ENCODE data around the gene PALD1. TPM values are rescaled to one million over a fixed set of nuclear protein-coding genes. Genes with fewer than 3 reads are reported as not detected.
A peak's percentile ranks its signal among the peaks of the same experiment; 100 is the strongest.

Gene PALD1
- total RNA-seq (10 to 100 TPM; 10.7 to 11.5 TPM), polyA plus RNA-seq (1 to 10 TPM; 3.9 to 5.7 TPM)
- long read RNA-seq, donor 1, full-length matches to known transcripts, result 1 of 26 reads
- long read RNA-seq, donor 1, partial matches to known transcripts, result 15 of 26 reads
- long read RNA-seq, donor 1, other reads (novel, unspliced or antisense), result 10 of 26 reads
- long read RNA-seq, donor 2, full-length matches to known transcripts, result 4 of 17 reads
- long read RNA-seq, donor 2, partial matches to known transcripts, result 6 of 17 reads
- long read RNA-seq, donor 2, other reads (novel, unspliced or antisense), result 7 of 17 reads

DNA sequence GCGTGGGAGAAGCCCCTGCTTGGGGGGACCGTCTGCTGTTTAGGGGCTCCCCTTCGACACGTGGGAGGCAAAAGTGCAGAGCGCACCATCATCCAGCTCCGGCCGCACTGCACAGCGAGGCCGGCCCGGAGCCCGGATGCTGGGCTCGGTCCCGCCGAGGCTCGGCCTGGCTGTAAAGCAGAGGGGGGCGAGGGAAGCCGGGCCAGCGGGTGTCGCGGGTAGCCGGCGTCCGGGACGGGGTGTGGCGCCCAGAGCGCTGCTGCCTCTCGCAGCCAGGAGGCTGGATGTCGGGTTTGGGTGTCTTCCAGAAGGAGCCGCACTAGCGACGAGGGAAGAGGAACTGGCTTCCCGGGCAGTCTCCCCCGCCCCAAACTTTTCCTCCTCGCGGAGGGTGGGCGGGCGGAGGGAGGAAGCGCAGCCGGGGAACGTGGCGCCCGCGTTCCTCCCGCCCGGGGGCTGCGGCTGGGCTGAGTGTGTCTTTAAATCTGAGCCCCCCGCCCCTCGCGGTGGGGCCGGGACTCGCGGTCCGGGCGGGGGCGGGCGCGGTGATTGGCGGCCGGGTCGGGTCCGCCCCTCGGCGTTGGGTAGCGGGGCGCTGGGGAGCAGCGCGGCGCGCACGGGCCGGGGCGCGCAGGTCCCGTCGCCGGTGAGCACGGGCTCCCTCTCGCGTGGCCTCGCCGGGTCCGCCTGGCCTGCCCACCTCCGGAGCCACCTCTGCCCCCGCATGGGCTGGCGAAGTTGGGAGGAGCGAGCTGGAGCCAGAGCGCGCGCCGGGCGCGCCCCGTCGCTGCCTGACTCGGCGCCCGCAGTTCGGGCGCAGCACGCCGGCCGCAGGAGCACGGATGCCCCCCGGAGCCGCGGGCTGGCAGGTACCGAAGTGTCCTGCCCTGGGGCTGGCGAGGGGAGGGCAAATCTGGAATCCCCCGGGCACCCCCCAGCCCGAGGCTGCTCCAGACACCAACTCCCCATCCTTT lies at the start of gene PALD1:
PALD1 (plus strand) TSS at position 577 of the 974 bp plus-strand sequence. CDS start 47,185 bp downstream, outside the sequence.
- ATAC-seq (ENCODE audit: low FRiP score) (peak; percentile 66), DNase-seq (peak; percentile 90 to 91)
- H3K27ac ChIP-seq (ENCODE audit: low read depth in 1 of 2, low read length in 2 of 2), result peak within 1 kb of the TSS in 1 of 2 donors; percentile 24
- WGBS, 2 donors, result 1% methylated on average over 81 to 110 of the region's 110 CpGs
- no peaks in the 10 kb centered on the region for H3K4me1 ChIP-seq (ENCODE audit: control insufficient read depth in 1 of 2, insufficient read depth in 2 of 2, low read length in 2 of 2)
- H3K9me3 ChIP-seq (ENCODE audit: control insufficient read depth, low read length), result no peaks in the 10 kb centered on the region
- H3K27me3 ChIP-seq (ENCODE audit: control insufficient read depth in 1 of 2, insufficient read depth in 2 of 2, low read length in 1 of 2), result no peaks in the 10 kb centered on the region
- intact Hi-C loops (cut with DNase I), result no loop called here
- no peaks in the 10 kb centered on the region for H3K36me3 ChIP-seq (ENCODE audit: control insufficient read depth in 1 of 2, insufficient read depth in 2 of 2, low read length in 1 of 2)
- H3K4me3 ChIP-seq (ENCODE audit: low read length in 2 of 2), result peak within 1 kb of the TSS; percentile 38 to 43

DNA sequence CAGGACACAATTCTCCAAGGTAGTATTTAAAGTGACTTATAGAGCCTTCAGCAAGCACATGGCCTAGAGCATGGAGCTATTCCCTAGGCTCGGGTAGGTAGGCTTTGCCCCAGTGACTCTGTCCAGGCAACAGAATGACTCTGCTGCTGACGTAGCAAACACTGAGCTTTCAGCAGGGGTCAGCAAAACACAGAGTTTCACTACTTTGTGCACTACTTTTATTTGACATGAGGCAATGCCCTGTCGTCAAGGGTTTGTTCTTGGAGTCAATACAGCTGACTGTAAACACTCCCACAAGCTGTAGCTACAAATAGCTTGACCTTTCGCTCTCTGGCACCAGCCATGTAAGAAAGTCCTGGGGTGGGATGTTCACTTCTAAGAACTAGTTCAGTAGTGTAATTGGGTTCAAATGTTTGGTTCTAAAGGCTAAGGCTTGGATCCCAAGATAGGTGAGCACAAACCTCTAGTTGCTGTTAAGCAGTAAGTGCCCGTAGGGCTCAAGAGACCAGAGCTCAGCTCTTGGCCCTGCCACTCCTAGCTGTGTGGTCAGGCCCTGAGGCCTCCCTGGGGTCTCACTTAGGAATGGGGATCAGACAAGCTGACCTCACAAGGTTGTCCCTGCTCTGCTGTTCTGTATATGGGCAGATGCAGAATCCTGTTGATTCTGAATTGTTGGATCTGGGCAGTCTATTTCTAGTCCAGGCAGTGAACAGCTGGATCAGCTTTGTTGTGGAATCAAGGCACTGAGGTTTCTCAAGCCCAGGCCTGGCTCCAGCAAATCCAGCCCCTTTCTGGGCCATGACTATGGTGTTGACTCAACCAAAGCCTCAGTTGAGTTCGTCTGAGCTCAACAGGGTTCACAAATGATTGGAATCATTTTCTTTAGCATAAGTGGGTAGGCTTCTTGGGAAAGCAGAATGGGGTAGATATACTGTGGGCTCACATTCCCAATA lies 47.8 kb upstream of the PALD1 start:
- H3K36me3 ChIP-seq (ENCODE audit: control insufficient read depth in 1 of 2, insufficient read depth in 2 of 2, low read length in 1 of 2), result peaks cover 1 to 2% of the 10 kb centered on the region in 2 donors
- H3K27ac ChIP-seq (ENCODE audit: low read depth in 1 of 2, low read length in 2 of 2), result peak overlapping the region in 1 of 2 donors; percentile 79
- peaks cover 4 to 5% of the 10 kb centered on the region in 2 donors for H3K4me1 ChIP-seq (ENCODE audit: control insufficient read depth in 1 of 2, insufficient read depth in 2 of 2, low read length in 2 of 2)
- intact Hi-C loops (cut with DNase I), result no loop called here
- H3K27me3 ChIP-seq (ENCODE audit: control insufficient read depth in 1 of 2, insufficient read depth in 2 of 2, low read length in 1 of 2), result no peaks in the 10 kb centered on the region
- peak in 1 of 2 donors; percentile 69 for DNase-seq
- no peak overlapping the region for H3K4me3 ChIP-seq (ENCODE audit: low read length in 2 of 2)
- 9 to 19% methylated on average over 6 of the region's 6 CpGs for WGBS, 2 donors
- peak; percentile 91 for ATAC-seq (ENCODE audit: low FRiP score)
- H3K9me3 ChIP-seq (ENCODE audit: control insufficient read depth, low read length), result no peaks in the 10 kb centered on the region

DNA sequence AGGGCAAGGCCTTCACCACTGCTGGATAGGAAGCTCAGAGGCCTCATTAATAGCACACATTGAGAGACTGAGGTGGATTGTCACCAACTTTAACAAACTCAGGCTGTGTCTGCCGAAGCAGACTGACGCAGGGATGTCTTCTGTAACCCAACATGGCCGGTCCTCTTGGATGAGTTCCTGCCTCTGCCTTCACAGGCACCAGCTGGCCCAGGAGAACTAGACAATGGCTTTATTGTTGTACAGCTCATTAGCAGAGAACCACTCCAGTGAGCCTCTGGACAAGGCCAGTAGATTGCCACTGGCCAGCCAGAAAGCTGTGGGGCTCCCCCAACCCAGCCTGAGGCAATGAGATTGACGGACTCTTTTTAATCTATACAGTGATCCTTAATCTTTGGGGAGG lies 46.5 kb upstream of the PALD1 start:
- Histone ChIP-seq H3K9me3 (ENCODE audit: control insufficient read depth, low read length) (no peaks in the 10 kb centered on the region), H3K4me1 (ENCODE audit: control insufficient read depth in 1 of 2, insufficient read depth in 2 of 2, low read length in 2 of 2) (peaks cover 4 to 5% of the 10 kb centered on the region in 2 donors), H3K27me3 (ENCODE audit: control insufficient read depth in 1 of 2, insufficient read depth in 2 of 2, low read length in 1 of 2) (no peaks in the 10 kb centered on the region), H3K36me3 (ENCODE audit: control insufficient read depth in 1 of 2, insufficient read depth in 2 of 2, low read length in 1 of 2) (peaks cover 1 to 2% of the 10 kb centered on the region in 2 donors), H3K27ac (ENCODE audit: low read depth in 1 of 2, low read length in 2 of 2) (no peak overlapping the region), H3K4me3 (ENCODE audit: low read length in 2 of 2) (no peak overlapping the region)
- DNase-seq (no peak), ATAC-seq (ENCODE audit: low FRiP score) (no peak)
- intact Hi-C loops (cut with DNase I), result no loop called here
- WGBS, 2 donors, result 80 to 85% methylated on average over 4 of the region's 4 CpGs

DNA sequence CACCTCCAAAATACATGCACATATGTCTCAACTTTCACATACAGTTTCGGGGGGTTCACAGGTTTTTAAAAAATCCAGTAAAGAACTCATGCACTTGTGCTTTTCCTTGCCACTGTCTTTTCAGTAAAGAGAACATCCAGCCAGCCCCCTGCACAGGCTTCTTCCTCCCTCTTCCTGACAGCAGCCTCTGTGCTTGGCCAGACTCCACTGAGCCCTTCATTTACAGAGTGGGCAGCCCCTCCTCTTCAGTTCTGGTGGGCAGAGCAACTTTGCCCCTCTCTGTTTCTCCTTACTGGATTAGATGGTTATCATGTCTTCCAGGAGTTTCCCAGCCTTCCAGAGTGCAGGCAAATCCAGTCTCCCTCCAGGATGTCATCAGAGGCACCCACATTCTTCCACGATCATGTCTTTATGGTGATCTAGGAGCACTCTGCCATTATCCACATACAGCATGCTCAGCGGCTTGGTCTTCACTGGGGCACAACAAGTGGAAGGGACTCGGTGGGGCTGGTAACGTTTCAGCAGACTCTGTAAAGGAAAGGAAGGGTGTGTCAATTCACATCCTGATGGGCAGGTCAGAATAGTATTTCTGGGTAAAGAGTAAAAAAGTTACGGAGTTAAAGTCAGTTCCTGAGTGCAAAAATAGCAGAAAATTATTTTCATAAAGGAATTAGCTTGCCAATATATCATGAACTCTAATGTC lies 45.9 kb upstream of the PALD1 start:
- ATAC-seq (ENCODE audit: low FRiP score) (no peak), DNase-seq (no peak)
- Histone ChIP-seq H3K4me3 (ENCODE audit: low read length in 2 of 2) (no peak overlapping the region), H3K9me3 (ENCODE audit: control insufficient read depth, low read length) (no peaks in the 10 kb centered on the region), H3K36me3 (ENCODE audit: control insufficient read depth in 1 of 2, insufficient read depth in 2 of 2, low read length in 1 of 2) (peaks cover 1 to 2% of the 10 kb centered on the region in 2 donors), H3K27me3 (ENCODE audit: control insufficient read depth in 1 of 2, insufficient read depth in 2 of 2, low read length in 1 of 2) (no peaks in the 10 kb centered on the region), H3K4me1 (ENCODE audit: control insufficient read depth in 1 of 2, insufficient read depth in 2 of 2, low read length in 2 of 2) (peaks cover 4 to 5% of the 10 kb centered on the region in 2 donors), H3K27ac (ENCODE audit: low read depth in 1 of 2, low read length in 2 of 2) (peak overlapping the region in 1 of 2 donors; percentile 21)
- intact Hi-C loops (cut with DNase I), result no loop called here
- WGBS, 2 donors, result 58 to 65% methylated on average over 6 of the region's 6 CpGs

DNA sequence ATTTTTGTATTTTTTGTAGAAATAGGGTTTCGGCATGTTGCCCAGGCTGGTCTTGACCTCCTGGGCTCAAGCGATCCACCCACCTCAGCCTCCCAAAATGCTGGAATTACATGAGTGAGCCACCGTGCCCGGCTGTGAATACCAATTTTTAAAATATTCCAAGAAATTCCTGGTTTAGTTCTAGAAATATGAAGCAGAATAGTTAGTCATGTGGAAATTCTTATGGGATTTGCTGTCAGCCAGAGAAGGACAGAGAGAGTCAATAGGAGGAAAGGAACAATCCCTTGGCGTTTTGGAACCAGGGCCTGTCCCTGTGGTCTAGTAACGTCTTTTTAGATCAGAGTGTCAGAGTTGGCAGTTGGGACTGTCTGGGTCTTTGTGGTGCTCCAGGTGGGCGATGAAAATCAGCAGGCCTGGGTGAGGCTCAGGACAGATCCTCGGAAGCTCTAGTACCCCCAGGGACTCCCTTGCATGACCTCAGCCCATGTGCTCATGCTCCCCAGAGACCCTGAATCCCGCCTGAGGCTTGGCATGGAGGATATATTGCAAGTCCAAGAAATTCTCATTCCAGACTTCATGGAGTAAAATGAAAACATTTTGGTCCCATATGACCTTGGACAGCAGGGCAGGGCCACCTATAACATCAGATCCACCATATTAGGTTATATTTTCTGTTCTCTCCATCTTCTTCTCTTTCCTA lies 44.8 kb upstream of the PALD1 start:
- ATAC-seq (ENCODE audit: low FRiP score), result peak; percentile 23
- no peaks in the 10 kb centered on the region for H3K36me3 ChIP-seq (ENCODE audit: control insufficient read depth in 1 of 2, insufficient read depth in 2 of 2, low read length in 1 of 2)
- H3K4me1 ChIP-seq (ENCODE audit: control insufficient read depth in 1 of 2, insufficient read depth in 2 of 2, low read length in 2 of 2), result peaks cover 4 to 5% of the 10 kb centered on the region in 2 donors
- DNase-seq, result peak in 1 of 2 donors; percentile 79
- H3K4me3 ChIP-seq (ENCODE audit: low read length in 2 of 2), result no peak overlapping the region
- no peaks in the 10 kb centered on the region for H3K27me3 ChIP-seq (ENCODE audit: control insufficient read depth in 1 of 2, insufficient read depth in 2 of 2, low read length in 1 of 2)
- intact Hi-C loops (cut with DNase I), result no loop called here
- WGBS, 2 donors, result 11 to 38% methylated on average over 9 of the region's 9 CpGs
- H3K9me3 ChIP-seq (ENCODE audit: control insufficient read depth, low read length), result no peaks in the 10 kb centered on the region
- peak overlapping the region in 1 of 2 donors; percentile 23 for H3K27ac ChIP-seq (ENCODE audit: low read depth in 1 of 2, low read length in 2 of 2)

DNA sequence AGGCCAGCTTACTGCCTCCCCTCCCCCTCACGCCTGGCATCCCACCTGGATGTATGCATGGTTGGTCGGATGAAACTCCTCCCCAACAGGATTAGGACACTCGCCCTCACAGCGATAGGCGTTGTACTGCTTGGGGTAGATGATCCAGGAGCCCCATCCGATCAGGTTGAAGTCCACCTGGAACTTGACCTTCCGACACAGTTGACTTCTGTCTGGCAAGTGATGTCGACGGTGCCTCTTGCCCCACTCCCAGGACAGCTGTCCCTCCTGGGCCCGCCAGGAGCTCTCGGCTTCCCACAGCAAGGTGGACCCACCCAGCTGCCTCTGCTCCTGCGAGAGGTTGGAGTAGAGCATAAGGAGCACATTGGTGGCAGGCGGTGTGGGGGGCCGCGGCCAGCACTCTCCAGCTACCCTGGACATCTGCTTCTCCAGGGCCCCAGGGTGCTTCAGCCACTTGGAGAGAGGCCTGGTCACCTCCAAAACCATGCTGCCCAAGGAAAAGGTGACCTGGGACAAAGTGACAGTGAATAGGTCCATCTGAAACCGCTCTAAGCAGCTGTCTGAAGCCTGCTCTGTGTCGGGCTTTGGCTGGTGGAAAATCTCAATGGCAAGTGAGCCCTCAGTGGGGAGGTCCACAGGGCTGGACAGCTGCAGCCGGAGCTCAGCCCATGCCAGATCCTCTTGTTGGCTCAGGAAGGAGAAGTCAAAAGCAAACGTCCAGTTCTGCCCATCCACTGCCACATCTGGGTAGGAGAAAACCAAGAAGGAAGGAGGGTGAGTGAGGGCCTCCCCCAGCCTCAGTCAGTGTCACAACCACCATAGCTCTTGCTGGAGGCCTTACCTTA lies 43.1 kb upstream of the PALD1 start:
- ATAC-seq (ENCODE audit: low FRiP score) (no peak), DNase-seq (no peak)
- H3K4me1 ChIP-seq (ENCODE audit: control insufficient read depth in 1 of 2, insufficient read depth in 2 of 2, low read length in 2 of 2), result peaks cover 4 to 5% of the 10 kb centered on the region in 2 donors
- 92 to 95% methylated on average over 19 of the region's 19 CpGs for WGBS, 2 donors
- H3K4me3 ChIP-seq (ENCODE audit: low read length in 2 of 2), result no peak overlapping the region
- H3K27ac ChIP-seq (ENCODE audit: low read depth in 1 of 2, low read length in 2 of 2), result no peak overlapping the region
- no peaks in the 10 kb centered on the region for H3K9me3 ChIP-seq (ENCODE audit: control insufficient read depth, low read length)
- H3K36me3 ChIP-seq (ENCODE audit: control insufficient read depth in 1 of 2, insufficient read depth in 2 of 2, low read length in 1 of 2), result no peaks in the 10 kb centered on the region
- intact Hi-C loops (cut with DNase I), result no loop called here
- no peaks in the 10 kb centered on the region for H3K27me3 ChIP-seq (ENCODE audit: control insufficient read depth in 1 of 2, insufficient read depth in 2 of 2, low read length in 1 of 2)

DNA sequence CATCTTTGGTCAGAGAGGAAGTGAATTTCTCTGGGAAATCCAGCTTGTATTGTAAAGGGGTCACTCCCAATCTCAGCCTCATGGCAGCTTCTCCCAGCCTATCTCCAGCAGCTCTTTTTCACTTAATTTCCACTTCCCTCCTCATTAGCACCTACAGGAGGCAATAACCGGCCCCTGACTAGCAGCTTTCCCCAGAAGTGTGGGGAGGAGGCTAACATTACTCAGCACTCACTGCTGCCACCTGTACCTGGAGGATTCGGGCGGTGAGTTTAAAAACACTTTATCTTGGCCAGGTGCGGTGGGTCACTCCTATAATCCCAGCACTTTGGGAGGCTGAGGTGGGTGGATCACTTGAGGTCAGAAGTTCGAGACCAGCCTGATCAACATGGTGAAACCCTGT lies 40.8 kb upstream of the PALD1 start:
- Histone ChIP-seq H3K27me3 (ENCODE audit: control insufficient read depth in 1 of 2, insufficient read depth in 2 of 2, low read length in 1 of 2) (no peaks in the 10 kb centered on the region), H3K4me1 (ENCODE audit: control insufficient read depth in 1 of 2, insufficient read depth in 2 of 2, low read length in 2 of 2) (peaks cover 0 to 3% of the 10 kb centered on the region in 2 donors), H3K27ac (ENCODE audit: low read depth in 1 of 2, low read length in 2 of 2) (no peak overlapping the region), H3K9me3 (ENCODE audit: control insufficient read depth, low read length) (no peaks in the 10 kb centered on the region), H3K36me3 (ENCODE audit: control insufficient read depth in 1 of 2, insufficient read depth in 2 of 2, low read length in 1 of 2) (no peaks in the 10 kb centered on the region), H3K4me3 (ENCODE audit: low read length in 2 of 2) (no peak overlapping the region)
- WGBS, 2 donors, result 88 to 94% methylated on average over 5 of the region's 5 CpGs
- ATAC-seq (ENCODE audit: low FRiP score) (no peak), DNase-seq (no peak)
- intact Hi-C loops (cut with DNase I), result no loop called here

Measured in aorta (tissue), 5 donors.